Peyer's patch (tissue), 4 donors: ENCODE measurements around the gene EPHA7.

Experiments used
- CTCF ChIP-seq, 6 experiments: fragments of 450-650 bp in 4 of 6; fragments of 200-600 bp in 2 of 6; sonication (generic) in 1 of 6; IDR thresholded peaks; one replicate each; pipeline ENCODE4 v1.5.1; 2017 to 2019; ENCODE audit warnings: antibody characterized with exemption in 6 of 6, mild to moderate bottlenecking in 3 of 6, moderate library complexity in 1 of 6
- POLR2A ChIP-seq, 2 donors: fragments of 450-650 bp; IDR thresholded peaks; one replicate each; pipeline ENCODE4 v1.5.1; 2017; ENCODE audit warnings: antibody characterized with exemption in 2 of 2, mild to moderate bottlenecking in 2 of 2, moderate library complexity in 2 of 2

DNA sequence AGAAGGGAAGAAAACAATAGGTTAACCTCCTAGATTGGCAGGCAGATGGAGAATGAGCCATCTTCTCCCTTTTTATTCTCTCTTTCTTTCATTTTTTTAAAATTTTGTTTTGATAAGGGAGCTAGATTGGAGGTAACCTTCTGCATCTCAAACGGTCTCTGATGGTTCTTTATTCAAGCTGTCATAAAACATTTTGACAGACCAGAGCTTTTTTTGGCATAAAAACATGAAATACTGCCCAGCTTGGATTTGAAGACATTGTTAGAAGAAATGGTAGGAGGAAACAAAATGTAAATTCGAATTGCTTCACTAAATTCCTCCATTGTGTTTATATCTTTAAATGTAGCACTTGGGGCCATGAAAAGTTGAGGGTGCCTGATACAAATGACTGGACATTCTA, 158.5 kb downstream of the EPHA7 start:
- TF ChIP-seq CTCF (IDR thresholded peaks at IDR 0.05) (no peak), POLR2A (IDR thresholded peaks at IDR 0.05) (no peak)
